HG02852 (cell line): ENCODE results near the gene KLK14.

Experiments
- ATAC-seq: cut with Tn5 transposase; IDR thresholded peaks from one replicate; pipeline ENCODE4 v1.9.1; 2021; ENCODE audit warnings: mild to moderate bottlenecking, moderate library complexity; ENCODE audit not compliant: unreplicated experiment

KLK14 gene

GRCh38 chr19:51082611-51083010, at the start of gene KLK14:
TSS of gene KLK14 (minus strand) at chr19:51082887. CDS start at chr19:51082614, 273 bp downstream.
- no peak for ATAC-seq

- no peak for ATAC-seq
These were observed 49.3 kb upstream of the KLK14 start for GRCh38 chr19:51131780-51132680.

GRCh38 chr19:51129716-51130115, 47.0 kb upstream of the KLK14 start:
- ATAC-seq, result no peak

- ATAC-seq, result no peak
These were observed 45.5 kb upstream of the KLK14 start for GRCh38 chr19:51128227-51128626.

- ATAC-seq, result no peak
These were observed 45.1 kb upstream of the KLK14 start for GRCh38 chr19:51127755-51128154.

- ATAC-seq, result no peak
These were observed 44.3 kb upstream of the KLK14 start for GRCh38 chr19:51127032-51127431.

- no peak for ATAC-seq
These were observed 42.9 kb upstream of the KLK14 start for GRCh38 chr19:51125421-51126075.

- ATAC-seq, result no peak
These were observed 42.0 kb upstream of the KLK14 start, which contains the start of gene SIGLEC9 for GRCh38 chr19:51124729-51125128. TSS of gene SIGLEC9 (plus strand) at chr19:51124906. CDS start at chr19:51124975, 69 bp downstream.

GRCh38 chr19:51124216-51124615, 41.5 kb upstream of the KLK14 start:
- no peak for ATAC-seq

GRCh38 chr19:51123802-51124201, 41.1 kb upstream of the KLK14 start:
- no peak for ATAC-seq

- ATAC-seq, result no peak
These were observed 40.7 kb upstream of the KLK14 start for GRCh38 chr19:51123381-51123800.

GRCh38 chr19:51122112-51122981, 39.7 kb upstream of the KLK14 start:
- no peak for ATAC-seq

GRCh38 chr19:51121257-51121656, 38.6 kb upstream of the KLK14 start:
- no peak for ATAC-seq

GRCh38 chr19:51120160-51120559, 37.5 kb upstream of the KLK14 start:
- no peak for ATAC-seq

GRCh38 chr19:51119611-51120010, 36.9 kb upstream of the KLK14 start:
- ATAC-seq, result no peak

- no peak for ATAC-seq
These were observed 36.4 kb upstream of the KLK14 start for GRCh38 chr19:51119101-51119500.

- ATAC-seq, result no peak
These were observed 34.1 kb upstream of the KLK14 start for GRCh38 chr19:51116736-51117286.

- ATAC-seq, result no peak
These were observed 31.5 kb upstream of the KLK14 start for GRCh38 chr19:51114087-51114729.

- ATAC-seq, result no peak
These were observed 28.9 kb upstream of the KLK14 start for GRCh38 chr19:51111606-51112005.

GRCh38 chr19:51110666-51110971, 27.9 kb upstream of the KLK14 start:
- ATAC-seq, result no peak

- ATAC-seq, result peak; percentile 32
These were observed 26.1 kb upstream of the KLK14 start for GRCh38 chr19:51108805-51109146.
